SJCRH30 (cell line): ENCODE results near the gene MRGPRD. TPM values are rescaled to one million over a fixed set of nuclear protein-coding genes. Genes with fewer than 3 reads are reported as not detected.

Experiments
- DNase-seq, 2 experiments: peaks; one replicate each; pipeline ENCODE4 v3.0.0-alpha.2; 2015 to 2020
- H3K27ac ChIP-seq: fragments of 250-450 bp; sonication (Bioruptor Pico); 2 replicates; pipeline ENCODE4 v1.5.1; 2020; ENCODE audit warnings: mild to moderate bottlenecking, moderate library complexity
- H3K27me3 ChIP-seq: fragments of 250-450 bp; sonication (Bioruptor Pico); 2 replicates; pipeline ENCODE4 v1.5.1; 2020; ENCODE audit warnings: mild to moderate bottlenecking, moderate library complexity
- H3K36me3 ChIP-seq: fragments of 250-450 bp; sonication (Bioruptor Pico); 2 replicates; pipeline ENCODE4 v1.5.1; 2020; ENCODE audit warnings: mild to moderate bottlenecking, moderate library complexity
- H3K4me1 ChIP-seq: fragments of 250-450 bp; sonication (Bioruptor Pico); 2 replicates; pipeline ENCODE4 v1.5.1; 2020; ENCODE audit warnings: mild to moderate bottlenecking, moderate library complexity
- H3K4me3 ChIP-seq: fragments of 250-450 bp; sonication (Bioruptor Pico); 2 replicates; pipeline ENCODE4 v1.5.1; 2020; ENCODE audit warnings: mild to moderate bottlenecking, moderate library complexity
- H3K9me3 ChIP-seq: fragments of 250-450 bp; sonication (Bioruptor Pico); replicated peaks from 2 replicates; pipeline ENCODE4 v1.5.1; 2020; ENCODE audit warnings: mild to moderate bottlenecking, moderate library complexity
- total RNA-seq: library from RNA; depleted of rRNA; stranded (reverse); fragments of >200 nt; shearing (Covaris generic); gene quantifications from 2 replicates; pipeline ENCODE4 v1.2.3, GENCODE V29; 2014

MRGPRD gene
- total RNA-seq, 1 experiment from 2014 or later, result not detected

- no peak for DNase-seq
- H3K4me1 ChIP-seq, result no peaks in the 10 kb centered on the region
- no peak overlapping the region for H3K27ac ChIP-seq
- no peak overlapping the region for H3K4me3 ChIP-seq
- peaks cover 8% of the 10 kb centered on the region for H3K36me3 ChIP-seq
- no peaks in the 10 kb centered on the region for H3K9me3 ChIP-seq
- H3K27me3 ChIP-seq, result no peaks in the 10 kb centered on the region
Observed at GRCh38 chr11:68941324-68942094, 39.3 kb downstream of the MRGPRD start.

GRCh38 chr11:68940651-68941323 lies 40.0 kb downstream of the MRGPRD start:
- no peak overlapping the region for H3K27ac ChIP-seq
- no peak overlapping the region for H3K4me3 ChIP-seq
- no peaks in the 10 kb centered on the region for H3K9me3 ChIP-seq
- peaks cover 11% of the 10 kb centered on the region for H3K36me3 ChIP-seq
- DNase-seq, result no peak
- no peaks in the 10 kb centered on the region for H3K4me1 ChIP-seq
- no peaks in the 10 kb centered on the region for H3K27me3 ChIP-seq

GRCh38 chr11:68939583-68940555 lies 40.9 kb downstream of the MRGPRD start:
- Histone ChIP-seq H3K27ac (no peak overlapping the region), H3K27me3 (no peaks in the 10 kb centered on the region), H3K4me3 (no peak overlapping the region), H3K36me3 (peaks cover 13% of the 10 kb centered on the region), H3K4me1 (no peaks in the 10 kb centered on the region), H3K9me3 (no peaks in the 10 kb centered on the region)
- DNase-seq, result no peak

- DNase-seq, result no peak
- no peaks in the 10 kb centered on the region for H3K4me1 ChIP-seq
- no peaks in the 10 kb centered on the region for H3K9me3 ChIP-seq
- H3K27ac ChIP-seq, result no peak overlapping the region
- peaks cover 13% of the 10 kb centered on the region for H3K36me3 ChIP-seq
- no peak overlapping the region for H3K4me3 ChIP-seq
- H3K27me3 ChIP-seq, result no peaks in the 10 kb centered on the region
Observed at GRCh38 chr11:68938816-68939582, 41.8 kb downstream of the MRGPRD start.

- no peaks in the 10 kb centered on the region for H3K9me3 ChIP-seq
- H3K27me3 ChIP-seq, result no peaks in the 10 kb centered on the region
- H3K27ac ChIP-seq, result no peak overlapping the region
- H3K4me1 ChIP-seq, result no peaks in the 10 kb centered on the region
- DNase-seq, result no peak
- H3K36me3 ChIP-seq, result peaks cover 13% of the 10 kb centered on the region
- no peak overlapping the region for H3K4me3 ChIP-seq
Observed at GRCh38 chr11:68938088-68938487, 42.7 kb downstream of the MRGPRD start.

- Histone ChIP-seq H3K4me3 (no peak overlapping the region), H3K27ac (no peak overlapping the region), H3K27me3 (no peaks in the 10 kb centered on the region), H3K36me3 (peaks cover 13% of the 10 kb centered on the region), H3K4me1 (no peaks in the 10 kb centered on the region), H3K9me3 (no peaks in the 10 kb centered on the region)
- no peak for DNase-seq
Observed at GRCh38 chr11:68936676-68937620, 43.8 kb downstream of the MRGPRD start.

GRCh38 chr11:68936358-68936636 lies 44.5 kb downstream of the MRGPRD start:
- Histone ChIP-seq H3K27me3 (no peaks in the 10 kb centered on the region), H3K4me1 (no peaks in the 10 kb centered on the region), H3K9me3 (no peaks in the 10 kb centered on the region), H3K36me3 (peaks cover 13% of the 10 kb centered on the region), H3K27ac (no peak overlapping the region), H3K4me3 (no peak overlapping the region)
- DNase-seq, result no peak

GRCh38 chr11:68935516-68936357 lies 45.0 kb downstream of the MRGPRD start:
- Histone ChIP-seq H3K36me3 (peaks cover 13% of the 10 kb centered on the region), H3K4me1 (no peaks in the 10 kb centered on the region), H3K27me3 (no peaks in the 10 kb centered on the region), H3K4me3 (no peak overlapping the region), H3K27ac (no peak overlapping the region), H3K9me3 (no peaks in the 10 kb centered on the region)
- no peak for DNase-seq

GRCh38 chr11:68935066-68935465 lies 45.7 kb downstream of the MRGPRD start:
- Histone ChIP-seq H3K9me3 (no peaks in the 10 kb centered on the region), H3K27ac (no peak overlapping the region), H3K4me1 (no peaks in the 10 kb centered on the region), H3K4me3 (no peak overlapping the region), H3K36me3 (peaks cover 18% of the 10 kb centered on the region), H3K27me3 (no peaks in the 10 kb centered on the region)
- no peak for DNase-seq

- Histone ChIP-seq H3K9me3 (no peaks in the 10 kb centered on the region), H3K27me3 (no peaks in the 10 kb centered on the region), H3K27ac (no peak overlapping the region), H3K4me3 (no peak overlapping the region), H3K36me3 (peaks cover 20% of the 10 kb centered on the region), H3K4me1 (no peaks in the 10 kb centered on the region)
- DNase-seq, result no peak
Observed at GRCh38 chr11:68934666-68935065, 46.1 kb downstream of the MRGPRD start.

GRCh38 chr11:68934321-68934645 lies 46.5 kb downstream of the MRGPRD start:
- no peak overlapping the region for H3K4me3 ChIP-seq
- H3K27ac ChIP-seq, result no peak overlapping the region
- no peaks in the 10 kb centered on the region for H3K27me3 ChIP-seq
- H3K4me1 ChIP-seq, result no peaks in the 10 kb centered on the region
- no peak for DNase-seq
- peaks cover 20% of the 10 kb centered on the region for H3K36me3 ChIP-seq
- H3K9me3 ChIP-seq, result no peaks in the 10 kb centered on the region

GRCh38 chr11:68933605-68934320 lies 47.0 kb downstream of the MRGPRD start:
- Histone ChIP-seq H3K27me3 (no peaks in the 10 kb centered on the region), H3K27ac (no peak overlapping the region), H3K4me1 (no peaks in the 10 kb centered on the region), H3K4me3 (no peak overlapping the region), H3K36me3 (peaks cover 20% of the 10 kb centered on the region), H3K9me3 (no peaks in the 10 kb centered on the region)
- no peak for DNase-seq
